GM21381 (cell line): ENCODE results near the gene SMIM38.
"Not testable (repeated sequence)": the region's sequence is repeated elsewhere in the genome, so short reads cannot be mapped to it uniquely, and the experiment has no call there.

Experiments
- ATAC-seq: cut with Tn5 transposase; IDR thresholded peaks from one replicate; pipeline ENCODE4 v1.9.1; 2021; ENCODE audit warnings: mild to moderate bottlenecking, moderate library complexity; ENCODE audit not compliant: unreplicated experiment

Gene SMIM38

GRCh38 chr11:69121621-69122325 is 34.0 kb upstream of the SMIM38 start:
- no peak for ATAC-seq

GRCh38 chr11:69122326-69122629 is 33.5 kb upstream of the SMIM38 start:
- ATAC-seq: no peak

GRCh38 chr11:69122630-69123431 is 32.9 kb upstream of the SMIM38 start:
- ATAC-seq: no peak

- no peak for ATAC-seq
Observed at GRCh38 chr11:69123593-69124545, 31.9 kb upstream of the SMIM38 start.

GRCh38 chr11:69125861-69126260 is 29.9 kb upstream of the SMIM38 start:
- ATAC-seq: no peak

GRCh38 chr11:69126286-69126685 is 29.4 kb upstream of the SMIM38 start:
- no peak for ATAC-seq

- no peak for ATAC-seq
Observed at GRCh38 chr11:69127081-69127850, 28.5 kb upstream of the SMIM38 start.

GRCh38 chr11:69127884-69128283 is 27.9 kb upstream of the SMIM38 start:
- ATAC-seq: no peak

- no peak for ATAC-seq
Observed at GRCh38 chr11:69129053-69129452, 26.7 kb upstream of the SMIM38 start.

GRCh38 chr11:69129647-69130046 is 26.1 kb upstream of the SMIM38 start:
- ATAC-seq: no peak

GRCh38 chr11:69130654-69131053 is 25.1 kb upstream of the SMIM38 start:
- ATAC-seq: no peak

GRCh38 chr11:69131121-69131566 is 24.6 kb upstream of the SMIM38 start:
- ATAC-seq: no peak

- no peak for ATAC-seq
Observed at GRCh38 chr11:69131644-69132300, 24.0 kb upstream of the SMIM38 start.

GRCh38 chr11:69132301-69132670 is 23.4 kb upstream of the SMIM38 start:
- no peak for ATAC-seq

GRCh38 chr11:69133251-69133650 is 22.5 kb upstream of the SMIM38 start:
- ATAC-seq: no peak

- ATAC-seq: not testable (repeated sequence)
Observed at GRCh38 chr11:69134182-69134581, 21.6 kb upstream of the SMIM38 start.

- no peak for ATAC-seq
Observed at GRCh38 chr11:69134957-69135356, 20.8 kb upstream of the SMIM38 start.

GRCh38 chr11:69135420-69136363 is 20.0 kb upstream of the SMIM38 start:
- ATAC-seq: no peak

- no peak for ATAC-seq
Observed at GRCh38 chr11:69136471-69136870, 19.3 kb upstream of the SMIM38 start.
